Bronchial epithelial cell (primary cell): ENCODE measurements around the gene ENTPD8. TPM values are rescaled to one million over a fixed set of nuclear protein-coding genes. Genes with fewer than 3 reads are reported as not detected.

Experiments used
- DNase-seq: peaks from one replicate; pipeline ENCODE4 v3.0.0-alpha.2; 2010; ENCODE audit warnings: low read depth
- FAIRE-seq: peaks from 2 replicates; lab custom pipeline; 2011; peaks lifted over from hg19 to GRCh38; lab: Jason Lieb, UNC
- H3K27me3 ChIP-seq: 2 replicates; pipeline ENCODE4 v1.5.1; 2011; ENCODE audit warnings: low read length; ENCODE audit not compliant: control insufficient read depth, insufficient read depth
- H3K36me3 ChIP-seq: 2 replicates; pipeline ENCODE4 v1.5.1; 2011; ENCODE audit warnings: low read length; ENCODE audit not compliant: control insufficient read depth, insufficient read depth
- H3K4me3 ChIP-seq: 2 replicates; pipeline ENCODE4 v1.5.1; 2011; ENCODE audit warnings: mild to moderate bottlenecking, low read depth, low read length, control low read depth
- total RNA-seq: library from RNA; depleted of rRNA; stranded (reverse); fragments of >200 nt; gene quantifications from 2 replicates; pipeline ENCODE4 v1.2.1, GENCODE V29; 2014
- TF ChIP-seq, protein P1 (sequence below): IDR thresholded peaks from 2 replicates; pipeline ENCODE4 v1.5.1; 2011; ENCODE audit warnings: mild to moderate bottlenecking, moderate library complexity, low read length, control low read depth, inconsistent platforms; ENCODE audit not compliant: insufficient read depth, severe bottlenecking

ENTPD8 gene
- total RNA-seq, 1 donor from 2014 or later: not detected

DNA sequence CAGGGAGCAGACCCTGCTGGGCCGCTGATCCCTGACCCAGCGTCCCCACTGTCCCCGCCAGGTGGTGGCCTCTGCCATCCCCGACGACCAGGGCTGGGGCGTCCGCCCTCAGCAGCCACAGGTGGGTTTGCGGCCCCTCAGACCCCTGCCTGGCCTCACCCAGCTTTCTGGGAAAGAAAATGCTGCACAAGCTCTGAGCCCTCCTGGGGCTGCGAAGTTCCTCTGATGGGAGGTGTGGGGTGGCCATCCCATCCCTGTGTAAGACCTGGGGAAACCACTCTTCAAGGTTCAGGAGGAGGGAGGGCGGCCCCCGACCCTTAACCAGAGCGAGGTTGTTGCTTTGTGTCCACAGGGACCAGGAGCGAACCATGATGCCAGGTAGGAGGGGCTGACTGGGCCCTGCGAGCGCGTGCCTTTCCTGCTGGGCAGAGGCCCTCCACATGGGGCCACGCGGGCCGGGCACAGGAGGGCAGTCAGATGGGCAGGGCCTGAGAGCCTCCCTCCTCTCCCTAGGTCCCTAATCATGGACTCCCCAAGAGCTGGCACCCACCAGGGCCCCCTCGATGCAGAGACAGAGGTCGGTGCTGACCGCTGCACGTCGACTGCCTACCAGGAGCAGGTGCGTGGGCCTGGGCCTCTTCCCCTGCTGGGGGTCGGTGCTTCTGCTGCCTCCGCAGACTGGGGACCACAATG, 10.3 kb downstream of the ENTPD8 start:
- DNase-seq (no peak), FAIRE-seq (no peak)
- TF ChIP-seq, protein P1, sequence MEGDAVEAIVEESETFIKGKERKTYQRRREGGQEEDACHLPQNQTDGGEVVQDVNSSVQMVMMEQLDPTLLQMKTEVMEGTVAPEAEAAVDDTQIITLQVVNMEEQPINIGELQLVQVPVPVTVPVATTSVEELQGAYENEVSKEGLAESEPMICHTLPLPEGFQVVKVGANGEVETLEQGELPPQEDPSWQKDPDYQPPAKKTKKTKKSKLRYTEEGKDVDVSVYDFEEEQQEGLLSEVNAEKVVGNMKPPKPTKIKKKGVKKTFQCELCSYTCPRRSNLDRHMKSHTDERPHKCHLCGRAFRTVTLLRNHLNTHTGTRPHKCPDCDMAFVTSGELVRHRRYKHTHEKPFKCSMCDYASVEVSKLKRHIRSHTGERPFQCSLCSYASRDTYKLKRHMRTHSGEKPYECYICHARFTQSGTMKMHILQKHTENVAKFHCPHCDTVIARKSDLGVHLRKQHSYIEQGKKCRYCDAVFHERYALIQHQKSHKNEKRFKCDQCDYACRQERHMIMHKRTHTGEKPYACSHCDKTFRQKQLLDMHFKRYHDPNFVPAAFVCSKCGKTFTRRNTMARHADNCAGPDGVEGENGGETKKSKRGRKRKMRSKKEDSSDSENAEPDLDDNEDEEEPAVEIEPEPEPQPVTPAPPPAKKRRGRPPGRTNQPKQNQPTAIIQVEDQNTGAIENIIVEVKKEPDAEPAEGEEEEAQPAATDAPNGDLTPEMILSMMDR: no peak

DNA sequence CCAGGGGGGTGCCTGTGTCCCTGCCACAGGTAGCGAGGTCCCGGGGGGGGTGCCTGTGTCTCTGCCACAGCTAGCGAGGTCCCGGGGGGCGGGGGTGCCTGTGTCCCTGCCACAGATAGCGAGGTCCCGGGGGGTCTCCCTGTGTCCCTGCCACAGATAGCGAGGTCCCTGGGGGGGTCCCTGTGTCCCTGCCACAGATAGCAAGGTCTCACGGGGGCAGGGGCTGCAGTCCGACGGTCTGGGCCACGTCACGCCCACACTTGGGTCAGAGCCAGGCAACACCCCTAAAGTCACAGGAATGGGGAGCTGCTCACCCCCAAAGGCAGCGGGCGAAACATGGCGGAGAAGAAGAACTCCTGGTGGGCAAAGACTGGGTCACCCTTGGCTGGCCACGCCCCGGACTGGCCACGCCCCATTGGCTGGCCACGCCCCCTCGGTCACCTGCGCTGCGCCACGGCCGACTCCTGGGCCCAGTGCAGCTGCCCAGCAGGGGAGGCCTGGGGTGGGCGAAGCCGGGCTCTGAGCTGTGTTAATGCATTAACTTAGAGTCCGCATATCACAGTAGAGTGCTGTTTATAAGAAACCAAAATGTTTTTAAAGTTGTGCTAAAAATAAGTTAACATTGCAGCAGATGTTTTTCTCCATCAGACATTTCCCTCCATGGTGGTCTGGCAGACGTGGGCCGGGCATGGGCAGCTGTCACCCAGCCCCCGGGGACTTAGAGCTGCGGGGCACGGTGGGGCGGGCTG, 11.0 kb downstream of the ENTPD8 start:
- DNase-seq (no peak), FAIRE-seq (no peak)
- TF ChIP-seq, protein P1: no peak
- no peak overlapping the region for H3K4me3 ChIP-seq
- H3K36me3 ChIP-seq: no peaks in the 10 kb centered on the region
- H3K27me3 ChIP-seq: no peaks in the 10 kb centered on the region

More for the DNA sequence above, 10.3 kb downstream of the ENTPD8 start:
- H3K4me3 ChIP-seq: no peak overlapping the region
- no peaks in the 10 kb centered on the region for H3K36me3 ChIP-seq
- no peaks in the 10 kb centered on the region for H3K27me3 ChIP-seq

DNA sequence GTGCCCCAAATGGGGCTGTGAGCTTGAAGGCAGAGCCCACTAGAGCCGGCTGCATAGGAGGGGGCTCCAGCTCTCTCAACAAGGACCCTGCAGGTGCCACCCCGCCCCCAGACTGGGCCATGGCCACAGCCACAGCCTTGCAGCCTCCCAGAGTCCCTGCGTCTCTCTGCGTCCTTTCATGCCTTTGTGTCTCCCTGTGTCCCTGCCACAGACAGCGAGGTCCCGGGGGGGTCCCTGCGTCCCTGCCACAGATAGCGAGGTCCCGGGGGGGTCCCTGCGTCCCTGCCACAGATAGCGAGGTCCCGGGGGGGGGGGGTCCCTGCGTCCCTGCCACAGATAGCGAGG, 11.6 kb downstream of the ENTPD8 start:
- FAIRE-seq (no peak), DNase-seq (no peak)
- TF ChIP-seq, protein P1: no peak

DNA sequence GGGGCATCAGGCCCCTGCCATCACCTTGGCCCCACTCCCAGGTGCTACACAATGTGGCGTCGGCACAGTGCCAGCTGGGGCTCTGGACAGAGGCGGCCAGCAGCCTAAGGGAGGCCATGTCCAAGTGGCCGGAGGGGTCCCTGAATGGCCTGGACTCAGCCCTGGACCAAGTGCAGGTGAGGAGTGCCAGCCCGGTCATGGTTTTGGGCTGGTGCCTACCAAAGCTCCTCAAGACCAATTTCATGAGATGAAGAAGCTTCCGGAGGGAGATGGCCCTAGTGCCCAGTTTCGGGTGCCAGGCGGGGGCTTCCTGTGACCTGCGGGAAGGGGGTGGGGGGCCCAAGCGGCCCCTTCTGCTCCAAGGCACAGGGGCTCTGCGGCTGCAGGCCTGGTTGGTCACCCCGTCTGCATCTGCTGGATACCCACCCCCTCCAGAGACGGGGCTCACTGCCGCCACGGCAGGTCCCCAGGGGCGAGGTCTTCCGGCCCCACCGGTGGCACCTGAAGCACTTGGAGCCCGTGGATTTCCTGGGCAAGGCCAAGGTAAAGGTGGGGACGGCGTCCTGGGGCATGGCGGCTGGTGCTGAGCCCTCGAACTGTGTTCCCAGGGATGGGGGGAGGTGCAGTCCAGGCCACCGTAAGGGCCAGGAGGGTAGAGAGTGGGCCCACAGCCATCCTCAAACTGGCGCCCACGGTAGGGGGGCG, 12.2 kb downstream of the ENTPD8 start:
- H3K4me3 ChIP-seq: no peak overlapping the region
- FAIRE-seq: no peak
- DNase-seq: no peak
- H3K36me3 ChIP-seq: no peaks in the 10 kb centered on the region
- TF ChIP-seq, protein P1: no peak
- H3K27me3 ChIP-seq: no peaks in the 10 kb centered on the region

More for the DNA sequence above, 11.6 kb downstream of the ENTPD8 start:
- H3K4me3 ChIP-seq: no peak overlapping the region
- no peaks in the 10 kb centered on the region for H3K36me3 ChIP-seq
- H3K27me3 ChIP-seq: no peaks in the 10 kb centered on the region

DNA sequence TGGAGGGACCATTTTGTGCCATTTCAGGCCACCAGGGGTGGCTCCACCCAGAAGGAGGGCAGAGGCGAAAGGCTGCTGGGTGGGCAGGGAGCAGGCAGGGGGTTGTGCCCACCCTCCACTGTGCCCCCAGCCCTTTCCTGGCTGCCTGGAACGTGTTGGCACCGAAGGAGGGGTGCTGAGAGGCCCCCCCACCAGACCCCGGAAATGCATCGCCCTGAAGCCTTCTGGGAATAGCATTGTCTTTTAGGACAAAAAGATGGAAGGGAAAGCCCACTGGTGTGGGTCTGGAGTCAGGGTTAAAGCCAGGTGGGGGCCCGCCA, 12.9 kb downstream of the ENTPD8 start:
- no peak for FAIRE-seq
- DNase-seq: no peak
- H3K4me3 ChIP-seq: no peak overlapping the region
- H3K27me3 ChIP-seq: no peaks in the 10 kb centered on the region
- TF ChIP-seq, protein P1: no peak
- H3K36me3 ChIP-seq: no peaks in the 10 kb centered on the region
